GDM1 (cell line): Measurements from ENCODE around the gene CAPN13.

Source experiments
- DNase-seq: peaks from one replicate; lab custom pipeline; 2025; lab: John Stamatoyannopoulos, UW

The CAPN13 gene, protein sequence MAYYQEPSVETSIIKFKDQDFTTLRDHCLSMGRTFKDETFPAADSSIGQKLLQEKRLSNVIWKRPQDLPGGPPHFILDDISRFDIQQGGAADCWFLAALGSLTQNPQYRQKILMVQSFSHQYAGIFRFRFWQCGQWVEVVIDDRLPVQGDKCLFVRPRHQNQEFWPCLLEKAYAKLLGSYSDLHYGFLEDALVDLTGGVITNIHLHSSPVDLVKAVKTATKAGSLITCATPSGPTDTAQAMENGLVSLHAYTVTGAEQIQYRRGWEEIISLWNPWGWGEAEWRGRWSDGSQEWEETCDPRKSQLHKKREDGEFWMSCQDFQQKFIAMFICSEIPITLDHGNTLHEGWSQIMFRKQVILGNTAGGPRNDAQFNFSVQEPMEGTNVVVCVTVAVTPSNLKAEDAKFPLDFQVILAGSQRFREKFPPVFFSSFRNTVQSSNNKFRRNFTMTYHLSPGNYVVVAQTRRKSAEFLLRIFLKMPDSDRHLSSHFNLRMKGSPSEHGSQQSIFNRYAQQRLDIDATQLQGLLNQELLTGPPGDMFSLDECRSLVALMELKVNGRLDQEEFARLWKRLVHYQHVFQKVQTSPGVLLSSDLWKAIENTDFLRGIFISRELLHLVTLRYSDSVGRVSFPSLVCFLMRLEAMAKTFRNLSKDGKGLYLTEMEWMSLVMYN

DNA sequence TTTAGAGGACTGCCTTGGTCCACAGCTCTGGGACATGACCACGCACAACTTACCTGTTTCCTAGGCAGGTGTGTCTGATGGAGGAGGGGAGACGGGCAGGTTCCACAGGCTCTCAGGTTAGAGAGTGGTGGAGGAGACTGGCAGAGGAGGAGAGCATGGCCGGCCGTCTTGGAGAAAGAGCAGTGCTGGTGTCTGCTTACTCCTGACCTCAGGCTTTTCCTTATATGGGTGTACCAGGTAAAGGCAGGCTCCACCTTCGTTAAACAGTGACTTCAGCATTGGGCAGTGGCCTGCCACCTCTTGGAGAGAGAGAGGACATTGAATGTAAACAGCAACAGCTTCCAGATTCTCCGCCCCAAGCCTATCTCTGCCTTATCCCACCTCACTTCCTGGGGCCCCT, at the start of gene CAPN13:
TSS of gene CAPN13 (minus strand) at position 198 of the 400 bp plus-strand sequence. CDS start 20,121 bp downstream, outside the sequence.
- no peak for DNase-seq

DNA sequence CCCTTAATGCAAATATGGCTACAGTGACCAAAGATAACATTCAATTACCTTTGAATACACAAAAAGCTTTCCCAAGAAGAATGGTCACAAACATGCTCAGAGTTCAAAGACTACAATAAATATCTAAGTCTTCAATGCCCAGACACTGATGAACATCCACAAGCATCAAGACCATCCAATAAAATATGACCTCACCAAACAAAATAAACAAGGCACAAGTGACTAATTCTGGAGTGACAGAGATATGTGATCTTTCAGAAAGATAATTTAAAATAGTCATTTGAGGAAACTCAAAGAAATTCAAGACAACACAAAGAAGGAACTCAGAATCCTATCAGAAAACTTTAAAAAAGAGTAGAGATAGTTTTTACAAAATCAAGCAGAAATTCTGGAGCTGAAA, 40.6 kb upstream of the CAPN13 start:
- DNase-seq: no peak

DNA sequence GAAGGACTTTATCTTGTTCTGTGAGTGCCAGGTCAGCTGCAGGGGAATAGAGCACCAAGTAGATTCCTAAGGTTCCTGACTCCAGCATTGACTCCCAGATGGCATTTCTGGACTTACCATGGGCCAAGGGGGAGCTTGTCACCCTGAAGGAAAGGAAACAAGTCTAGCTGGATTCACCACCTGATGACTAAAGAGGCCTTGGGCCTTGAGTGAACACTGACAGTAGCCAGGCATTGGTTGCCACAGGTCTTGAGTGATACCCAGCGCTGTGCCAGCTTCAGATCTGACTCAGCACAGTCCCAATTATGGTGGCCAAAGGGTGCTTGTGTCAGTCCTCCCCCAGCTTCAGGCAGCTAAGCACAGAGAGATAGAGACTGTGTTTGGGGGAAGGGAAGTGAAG, 40.1 kb upstream of the CAPN13 start:
- DNase-seq: no peak

DNA sequence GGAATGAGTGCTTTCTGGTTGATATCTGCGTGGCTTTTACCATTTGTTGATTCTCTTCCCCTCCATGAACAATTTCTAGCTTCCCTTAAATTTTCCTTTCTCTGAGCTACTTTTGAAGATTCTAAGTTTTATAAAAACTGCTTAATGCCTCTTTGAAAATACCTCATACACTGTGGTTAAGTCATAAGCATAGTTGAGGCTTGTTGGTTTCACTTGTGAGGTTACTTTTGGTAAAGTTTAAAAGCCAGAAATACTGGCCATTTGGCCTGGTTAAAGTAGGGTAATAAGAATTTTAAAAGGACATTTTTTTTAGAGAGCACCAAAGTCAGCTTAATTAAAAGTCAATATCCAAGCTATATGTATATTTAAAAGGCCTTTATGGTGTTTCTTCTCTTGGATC, 21.3 kb upstream of the CAPN13 start:
- DNase-seq: no peak

DNA sequence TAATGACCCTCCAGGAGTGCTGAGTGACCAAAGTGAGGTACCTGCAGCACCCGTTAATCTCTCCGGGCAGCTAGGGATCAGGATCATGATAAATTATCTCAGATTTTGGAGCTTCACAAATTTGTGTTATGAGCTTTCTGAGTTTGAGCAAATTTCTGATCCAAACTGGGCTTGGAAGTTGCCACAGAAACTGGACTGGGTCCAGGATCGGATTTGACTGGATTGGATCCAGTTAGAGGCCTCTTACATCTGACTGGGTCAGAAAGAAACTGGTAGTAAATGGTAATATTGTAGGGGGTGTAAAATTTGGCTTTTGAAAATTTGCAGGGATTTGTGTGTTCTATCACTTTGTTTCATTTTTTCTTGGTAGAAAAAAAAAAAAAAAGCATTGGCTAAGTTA, 19.7 kb upstream of the CAPN13 start:
- no peak for DNase-seq

DNA sequence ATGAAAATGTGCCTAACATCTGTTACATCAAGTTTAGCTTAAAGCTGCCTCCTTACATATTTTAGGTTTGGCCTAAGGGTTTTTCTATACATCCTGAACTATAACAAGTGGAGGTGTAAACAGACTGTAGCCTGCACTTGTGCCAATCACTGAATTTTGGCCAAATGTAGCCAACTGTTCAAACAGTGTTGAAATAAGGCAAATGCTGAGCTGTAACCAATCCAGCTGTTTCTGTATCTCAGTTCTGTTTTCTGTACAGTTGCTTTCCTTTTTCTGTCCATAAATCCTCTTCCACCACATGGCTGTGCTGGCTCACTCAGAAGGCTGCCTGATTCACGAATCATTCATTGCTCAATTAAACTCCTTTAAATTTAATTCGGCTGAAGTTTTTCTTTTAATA, 19.2 kb upstream of the CAPN13 start:
- DNase-seq: no peak

DNA sequence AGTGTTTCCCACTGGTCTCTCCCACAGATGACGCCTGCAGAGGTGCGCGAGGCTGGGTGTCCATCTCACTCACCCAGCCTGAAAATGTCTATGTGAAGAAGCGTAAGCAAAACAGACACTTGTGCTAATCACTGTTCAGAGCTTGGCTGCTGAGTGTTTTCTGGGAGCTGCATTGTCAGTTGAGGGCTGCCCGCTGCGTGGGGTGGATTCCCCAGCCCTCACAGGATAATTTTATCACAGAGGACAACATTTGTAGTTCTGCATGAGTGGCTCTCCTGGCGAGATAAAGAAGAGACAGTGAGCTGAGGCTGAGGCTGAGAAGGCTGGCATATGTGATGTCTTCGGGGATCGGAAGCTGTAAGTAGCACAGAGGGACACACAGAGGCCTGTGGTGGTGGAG, 16.2 kb upstream of the CAPN13 start:
- no peak for DNase-seq

DNA sequence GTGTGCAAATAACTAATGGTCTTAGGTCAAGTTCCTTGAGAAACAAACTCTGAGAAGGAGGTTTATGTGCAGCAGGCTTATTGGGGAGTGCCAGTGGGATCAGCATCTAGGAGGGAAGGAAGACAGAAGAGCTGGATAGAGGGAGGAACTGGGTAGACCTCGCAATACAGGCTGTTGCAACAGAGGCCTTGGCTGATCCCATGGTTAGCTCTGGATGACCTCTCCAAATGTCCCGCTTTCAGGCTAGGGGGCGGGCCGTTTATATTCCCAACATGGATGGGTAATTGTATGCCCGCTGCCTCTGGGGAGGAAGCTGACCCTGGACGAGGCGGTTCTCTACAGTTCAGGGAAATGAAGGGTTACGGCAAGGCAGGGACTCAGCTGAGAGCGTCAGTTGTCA, 14.7 kb upstream of the CAPN13 start:
- no peak for DNase-seq

DNA sequence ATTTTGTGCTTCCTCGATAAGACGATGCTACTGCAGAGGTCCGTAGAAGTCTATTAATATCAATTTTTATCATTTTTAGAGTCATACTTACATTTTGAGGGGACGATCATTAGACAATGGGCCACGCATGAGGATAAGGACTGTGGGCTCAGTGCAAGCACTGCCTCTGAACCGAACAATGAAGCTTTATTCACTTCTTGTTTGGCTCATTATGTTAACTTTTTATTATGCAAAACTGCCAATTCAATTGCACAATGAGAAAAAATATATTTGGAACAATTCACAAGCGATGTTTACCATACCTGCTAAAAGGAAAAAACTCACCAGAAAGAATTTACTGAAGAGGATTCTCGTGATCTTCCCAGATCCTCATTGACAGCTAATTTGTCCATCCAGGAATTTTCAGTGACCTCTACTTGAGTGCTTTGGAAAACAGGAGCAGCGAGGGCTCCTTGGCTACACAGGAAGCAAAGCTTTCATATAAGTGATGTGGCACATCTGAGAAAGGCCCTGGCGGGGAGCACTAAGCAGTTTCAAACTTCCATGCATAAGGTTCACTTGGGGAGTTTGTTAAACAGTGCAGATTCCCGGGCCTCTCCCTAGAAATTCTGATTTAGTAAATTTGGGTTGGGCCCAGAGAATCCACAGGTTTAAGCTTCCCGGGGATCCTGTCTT, 13.3 kb upstream of the CAPN13 start:
- no peak for DNase-seq

DNA sequence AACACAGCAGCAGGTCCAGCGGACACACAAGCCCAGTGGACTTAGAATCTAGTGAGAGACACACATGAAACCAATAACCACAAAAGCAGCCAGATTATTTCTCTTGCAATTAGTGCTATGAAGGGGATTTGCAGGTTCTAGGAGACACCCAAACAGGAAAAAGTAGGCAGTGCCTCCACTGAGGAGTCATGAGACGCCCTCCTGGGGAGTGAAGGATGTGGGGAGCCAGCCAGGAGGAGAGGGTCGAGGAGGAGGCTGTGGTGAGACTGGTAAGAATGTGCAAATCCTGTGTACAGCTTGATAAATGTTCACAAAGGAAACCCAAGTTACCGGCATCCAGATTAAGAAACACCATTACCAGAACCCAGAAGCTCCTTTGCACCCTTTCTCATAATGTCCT, 2.7 kb upstream of the CAPN13 start:
- no peak for DNase-seq

DNA sequence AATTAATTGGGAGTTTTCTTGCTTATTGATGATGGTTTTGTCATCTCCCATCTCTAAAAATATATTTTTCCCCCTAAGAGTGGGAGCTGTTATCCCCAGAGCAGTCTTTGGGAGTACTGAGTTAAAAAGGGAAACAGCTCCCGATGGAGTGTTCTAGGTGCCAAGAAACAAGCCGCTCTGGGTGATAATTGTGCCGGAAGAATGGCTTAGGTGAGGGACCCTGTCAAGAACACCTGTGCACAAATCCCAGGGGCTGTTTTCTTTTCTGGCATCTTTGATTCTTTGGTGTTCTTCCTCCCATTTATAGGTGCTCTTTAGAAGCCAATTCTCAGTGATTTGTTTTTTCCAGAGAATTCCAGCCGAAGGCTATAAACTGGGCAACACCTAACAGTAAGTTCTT, 1.4 kb upstream of the CAPN13 start:
- no peak for DNase-seq

DNA sequence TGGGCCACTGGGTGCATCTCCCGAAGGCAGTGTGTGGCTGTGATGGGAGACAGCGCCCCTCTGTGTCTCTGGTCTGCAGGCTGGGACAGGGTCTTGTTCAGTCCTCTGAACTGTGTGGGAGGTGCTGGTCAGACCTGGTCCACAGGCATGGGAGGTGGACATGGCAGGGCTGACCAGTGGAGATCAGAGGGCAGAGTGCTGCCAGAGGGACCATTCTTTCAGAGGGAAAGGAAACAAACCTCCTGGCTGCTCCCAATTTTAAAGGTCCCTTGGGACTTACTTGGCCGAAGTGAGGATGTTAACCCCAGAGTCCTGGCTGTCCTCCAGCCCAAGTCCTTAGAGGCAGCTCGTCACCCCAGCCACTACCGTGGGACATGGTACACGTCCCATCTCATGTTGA, 4.0 kb downstream of the CAPN13 start:
- DNase-seq: no peak

DNA sequence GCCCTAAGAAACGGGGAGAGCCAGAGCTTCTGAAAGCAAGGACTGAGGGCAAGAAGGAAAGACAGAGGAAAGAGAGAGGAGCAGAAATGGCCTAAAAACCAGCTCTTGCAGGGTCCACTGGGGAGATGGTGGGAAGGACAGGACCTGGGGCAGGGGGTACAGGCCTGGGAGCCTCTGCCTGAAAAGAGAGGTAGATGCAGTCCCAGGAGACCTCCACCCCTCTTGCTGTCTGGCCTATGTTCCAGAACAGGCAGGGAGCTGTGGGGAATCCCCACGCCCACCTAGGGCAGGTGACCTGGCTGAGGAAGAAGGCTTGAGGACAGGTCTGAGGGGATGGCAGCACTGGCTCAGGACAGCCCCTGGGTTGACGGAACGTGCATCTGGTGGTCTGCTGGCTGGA, 4.6 kb downstream of the CAPN13 start:
- no peak for DNase-seq

DNA sequence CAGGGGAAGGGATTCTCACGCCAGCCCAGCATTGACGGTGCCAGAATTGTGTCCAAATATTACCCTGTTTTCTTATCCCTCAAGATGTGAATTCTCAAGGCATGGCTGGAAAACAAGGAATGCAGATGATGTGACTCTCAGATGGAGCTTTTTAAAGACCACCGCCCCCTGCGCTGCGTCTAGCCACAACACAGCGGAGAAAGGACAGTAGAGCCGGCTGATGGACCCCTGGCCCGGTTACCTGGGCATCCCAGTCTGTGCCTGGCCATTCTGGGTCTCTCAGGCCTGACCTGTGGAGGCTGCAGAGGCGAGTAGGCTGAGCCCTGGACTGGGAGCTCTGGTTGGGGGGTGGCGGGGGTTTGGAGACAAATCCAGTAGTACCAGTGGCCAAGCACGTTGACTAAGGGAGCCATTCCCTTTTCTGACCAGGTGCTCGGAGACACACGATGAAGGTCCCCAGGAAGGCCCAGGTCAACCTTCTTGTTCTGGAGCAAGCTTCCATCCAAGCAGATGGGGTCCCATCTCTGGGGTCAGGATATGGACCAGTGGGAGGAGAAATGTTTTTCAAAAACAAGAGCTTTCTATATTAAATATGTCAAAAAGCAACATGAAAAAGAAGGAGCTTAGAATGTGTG, 5.3 kb downstream of the CAPN13 start:
- DNase-seq: no peak

DNA sequence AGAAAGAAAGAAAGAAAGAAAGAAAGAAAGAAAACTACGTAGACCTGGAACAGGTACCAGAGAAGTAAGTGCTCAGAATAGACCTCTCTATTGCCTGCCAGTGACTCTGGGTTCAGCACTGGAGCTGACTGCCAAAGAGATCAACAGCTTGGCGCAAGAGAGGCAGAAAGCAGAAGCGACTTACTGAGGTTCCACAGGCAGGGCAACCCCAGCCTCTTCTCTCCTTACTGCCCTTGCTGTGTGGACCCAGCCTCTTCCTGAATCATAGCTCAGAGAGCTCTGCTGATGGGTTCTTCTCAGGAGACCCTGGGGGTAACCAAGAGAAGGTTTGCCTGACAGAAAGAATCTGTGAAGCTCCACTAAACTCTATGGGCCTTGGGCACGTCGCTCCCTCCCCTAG, 7.1 kb downstream of the CAPN13 start:
- DNase-seq: no peak

DNA sequence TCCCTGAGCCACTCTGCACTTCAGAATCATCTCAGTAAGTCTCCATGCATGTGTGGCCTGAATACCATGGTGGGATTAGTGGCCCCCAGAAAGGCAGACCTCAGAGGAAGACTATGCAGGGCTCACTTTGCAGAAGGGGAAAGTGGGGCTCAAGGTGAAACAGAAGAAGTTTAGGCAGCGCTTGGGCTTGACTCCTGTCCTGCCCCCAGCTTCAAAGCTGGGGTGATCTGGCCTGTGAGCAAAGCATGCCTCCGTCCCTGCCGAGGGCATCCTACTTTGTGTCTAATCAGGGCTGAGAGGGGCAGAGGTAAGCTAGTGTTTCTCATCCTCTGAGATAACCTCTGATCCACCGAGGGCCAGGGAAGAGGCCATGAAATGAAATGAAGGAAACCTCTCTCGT, 7.9 kb downstream of the CAPN13 start:
- DNase-seq: no peak

DNA sequence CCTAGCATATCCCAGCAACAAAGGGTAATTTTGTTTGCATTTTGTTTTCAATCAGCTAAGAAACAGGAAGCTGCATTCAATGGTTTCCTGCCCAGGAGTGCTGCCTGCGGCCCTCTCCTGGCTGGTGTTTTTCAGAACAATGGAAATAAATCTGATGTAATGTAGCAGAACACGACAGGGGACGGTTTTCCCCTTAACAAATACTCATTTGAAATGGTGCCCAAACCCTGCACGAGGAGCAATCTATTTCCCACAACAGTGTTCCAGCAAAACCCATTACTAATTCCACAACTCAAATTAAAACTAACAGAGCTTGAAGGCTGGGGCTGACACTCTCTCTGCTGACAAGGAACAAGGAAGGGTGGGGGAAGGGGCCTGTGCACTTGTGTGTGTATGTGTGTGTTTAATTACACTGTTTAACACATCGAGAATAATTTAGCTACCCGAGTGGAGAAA, 8.7 kb downstream of the CAPN13 start:
- no peak for DNase-seq

DNA sequence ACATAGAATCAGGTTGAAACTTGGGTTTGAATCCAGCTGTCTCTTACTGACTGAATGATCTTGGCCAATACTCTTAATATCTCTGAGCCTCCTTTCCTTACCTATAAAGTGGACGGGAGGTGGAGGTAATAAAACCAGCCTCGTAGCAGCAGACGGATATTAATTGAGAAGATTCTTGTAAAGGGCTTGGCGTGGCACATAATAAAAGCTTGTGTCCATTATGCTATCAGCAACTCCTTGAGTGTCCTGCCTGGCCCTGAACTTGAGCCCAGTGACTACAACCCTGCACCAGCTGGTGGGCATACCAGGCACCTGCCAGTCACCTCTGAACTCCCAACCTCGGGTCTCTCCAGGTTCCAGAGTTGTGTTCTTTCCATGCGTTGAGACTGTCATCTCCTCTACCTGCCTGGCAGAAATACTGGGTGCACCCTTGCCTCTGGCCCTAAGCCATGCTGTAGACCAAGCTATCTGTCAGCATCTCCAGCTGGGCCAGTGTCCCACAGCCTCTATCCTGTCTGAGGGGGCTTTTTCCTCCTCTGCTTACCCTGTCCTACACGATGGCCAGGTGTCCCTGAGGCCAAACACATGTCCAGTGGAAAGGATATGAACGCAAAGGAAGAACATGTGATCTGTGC, 9.7 kb downstream of the CAPN13 start:
- no peak for DNase-seq

DNA sequence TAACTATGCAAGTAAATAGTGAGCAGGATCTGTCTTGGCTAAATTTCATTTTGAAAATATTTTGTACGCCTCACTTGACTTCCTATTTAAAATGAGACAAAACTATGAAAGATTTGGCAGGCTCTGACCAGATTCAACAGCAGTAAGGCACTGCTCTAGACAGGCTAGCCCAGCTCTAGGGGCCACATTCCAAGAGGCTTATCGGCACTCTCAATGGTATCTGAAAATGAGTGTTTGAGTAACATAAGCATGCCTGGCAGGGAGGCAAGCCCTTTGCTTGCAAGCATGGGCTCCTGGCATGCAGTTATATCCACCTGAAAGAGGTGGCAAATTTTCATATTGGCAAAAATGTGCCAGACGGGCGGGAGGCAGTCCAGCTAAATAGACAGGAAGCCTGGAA, 10.5 kb downstream of the CAPN13 start:
- no peak for DNase-seq

DNA sequence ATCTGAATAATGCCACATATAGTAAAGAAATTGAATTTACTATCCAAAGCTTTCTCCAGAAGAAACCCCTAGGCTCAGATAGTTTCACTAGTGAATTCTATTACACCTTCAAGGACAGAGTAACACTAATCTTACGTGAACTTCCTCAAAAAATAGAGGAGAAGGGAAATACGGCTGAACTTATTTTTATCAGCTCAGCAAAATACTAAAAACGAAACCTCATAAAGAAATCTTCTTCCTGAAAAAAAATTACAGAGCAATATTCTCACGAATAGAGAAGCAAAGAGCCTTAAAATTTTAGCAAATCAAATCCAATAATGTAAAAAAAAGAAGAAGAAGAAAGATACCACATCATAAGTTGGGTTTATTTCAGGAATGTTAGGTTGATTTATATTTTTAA, 14.7 kb downstream of the CAPN13 start:
- DNase-seq: no peak

DNA sequence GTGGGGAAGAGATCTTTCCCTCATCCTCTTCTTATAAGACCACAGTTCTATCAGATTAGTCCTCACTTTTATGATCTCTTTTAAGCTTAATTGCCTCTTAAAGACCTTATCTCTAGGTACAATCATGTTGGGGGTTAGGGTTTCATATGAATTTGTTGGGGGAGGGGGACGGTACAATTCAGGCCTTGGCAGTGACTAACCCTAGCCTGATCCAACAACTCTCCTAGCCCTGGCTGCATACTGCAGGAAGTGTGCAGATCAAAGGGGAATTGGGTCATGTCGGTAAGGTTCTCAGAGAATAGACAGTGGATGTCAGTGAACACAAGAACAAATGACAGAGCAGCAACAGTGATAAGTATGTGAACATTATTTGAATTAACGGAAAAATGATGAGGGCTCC, 16.4 kb downstream of the CAPN13 start:
- DNase-seq: no peak

DNA sequence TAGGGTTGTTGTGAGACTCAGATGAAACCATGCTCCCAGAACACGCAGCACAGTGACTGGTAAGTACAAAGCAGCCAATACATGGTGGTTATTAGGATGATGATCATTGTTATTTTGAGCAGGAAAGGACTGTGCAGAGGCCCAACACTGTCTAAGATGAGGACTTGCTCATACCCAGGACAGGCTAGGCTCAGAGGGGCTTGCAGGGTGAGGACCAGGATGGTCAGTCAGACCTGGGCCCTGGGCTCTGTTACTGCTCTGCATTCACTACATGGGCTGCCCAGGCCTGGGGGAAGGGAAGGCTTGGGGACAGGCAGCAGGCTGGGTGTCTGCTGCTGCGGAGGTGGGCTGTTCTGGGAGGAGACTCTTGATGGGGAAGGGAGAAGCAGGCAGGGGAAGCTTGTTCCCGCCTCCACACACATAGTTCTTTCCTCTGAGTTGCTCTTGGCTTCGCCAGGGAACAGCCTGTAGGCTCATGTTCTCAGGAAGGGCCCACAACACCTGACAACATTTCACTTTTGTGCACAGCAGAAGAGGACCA, 17.5 kb downstream of the CAPN13 start:
- DNase-seq: no peak
